ENCODE results near the gene ATP8B1.
"Not testable (repeated sequence)": the region's sequence is repeated elsewhere in the genome, so short reads cannot be mapped to it uniquely, and the experiment has no call there.

Gene ATP8B1

GRCh38 chr18:57727952-57728807, 74.9 kb downstream of the ATP8B1 start:
- no peak for DNase-seq (ENCODE audit: low read depth in 2 of 2)

GRCh38 chr18:57719211-57719935, 83.7 kb downstream of the ATP8B1 start:
- not testable (repeated sequence) for DNase-seq (ENCODE audit: low read depth in 2 of 2)

DNA sequence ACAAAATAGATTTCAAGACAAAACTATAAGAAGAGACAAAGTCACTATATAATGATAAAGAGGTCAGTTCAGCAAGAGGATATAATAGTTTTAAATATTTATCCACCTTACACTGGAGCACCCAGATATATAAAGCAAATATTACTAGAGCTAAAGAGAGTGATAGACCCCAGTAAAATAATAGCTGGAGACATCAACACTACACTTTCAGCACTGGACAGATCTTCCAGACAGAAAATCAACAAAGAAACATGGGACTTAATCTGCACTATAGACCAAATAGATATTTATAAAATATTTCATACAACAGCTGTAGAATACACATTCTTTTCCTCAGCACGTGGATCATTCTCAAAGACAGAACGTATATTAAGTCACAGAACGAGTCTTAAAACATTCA, 86.6 kb downstream of the ATP8B1 start:
- DNase-seq (ENCODE audit: low read depth in 2 of 2), result no peak

DNA sequence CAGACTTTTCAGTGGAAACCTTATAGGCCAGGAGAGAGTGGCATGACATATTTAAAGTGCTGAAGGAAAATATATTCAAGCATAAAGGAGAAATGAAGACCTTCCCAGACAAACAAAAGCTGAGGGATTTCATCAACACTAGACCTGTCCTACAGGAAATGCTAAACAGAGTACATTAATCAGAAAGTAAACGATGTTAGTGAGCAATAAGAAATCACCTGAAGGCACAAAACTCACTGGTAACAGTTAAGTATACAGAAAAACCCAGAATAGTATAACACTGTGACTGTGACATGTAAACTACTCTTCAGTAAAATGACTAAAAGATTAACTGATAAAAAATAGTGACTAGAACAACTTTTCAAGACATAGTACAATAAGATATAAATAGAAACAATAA, 87.4 kb downstream of the ATP8B1 start:
- DNase-seq (ENCODE audit: low read depth in 2 of 2), result no peak

GRCh38 chr18:57715073-57715472, 88.0 kb downstream of the ATP8B1 start:
- DNase-seq (ENCODE audit: low read depth in 2 of 2), result no peak

GRCh38 chr18:57710226-57710625, 92.9 kb downstream of the ATP8B1 start:
- DNase-seq (ENCODE audit: low read depth in 2 of 2), result no peak

- DNase-seq (ENCODE audit: low read depth in 2 of 2), result no peak
These were observed 93.8 kb downstream of the ATP8B1 start for GRCh38 chr18:57709335-57709734.

- DNase-seq (ENCODE audit: low read depth in 2 of 2), result no peak
These were observed 94.8 kb downstream of the ATP8B1 start for GRCh38 chr18:57708288-57708687.

DNA sequence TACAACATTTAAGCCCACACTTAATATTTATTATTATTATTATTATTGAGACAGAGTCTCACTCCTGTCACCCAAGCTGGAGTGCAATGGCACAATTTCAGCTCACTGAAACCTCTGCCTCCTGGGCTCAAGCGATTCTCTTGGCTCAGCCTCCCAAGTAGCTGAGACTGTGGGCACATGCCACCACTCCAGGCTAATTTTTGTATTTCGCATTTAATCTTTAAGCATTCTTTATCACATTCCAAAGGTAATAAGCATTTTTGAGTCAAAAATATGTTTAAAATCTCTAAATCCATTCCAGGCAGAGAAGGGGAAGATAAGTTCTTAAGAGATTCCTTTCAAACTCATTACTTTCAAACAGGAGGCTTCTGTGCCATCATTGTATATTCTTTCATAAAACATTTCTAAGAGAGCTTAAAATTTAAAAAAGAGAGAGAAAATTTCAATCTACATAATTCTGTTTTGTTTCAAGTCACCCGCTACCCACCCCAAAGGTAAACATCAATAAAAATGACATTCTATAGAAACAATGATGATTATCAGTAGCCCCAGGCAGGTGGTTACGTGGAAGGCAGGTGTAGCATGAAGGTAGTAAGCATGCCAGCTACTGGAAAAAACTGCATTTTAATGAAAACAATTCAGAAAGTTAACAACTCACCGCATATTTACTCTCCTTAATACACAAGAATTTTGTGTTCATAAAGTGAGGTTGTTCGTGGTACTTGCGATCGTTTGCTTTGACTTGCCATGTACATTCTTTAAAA, 97.1 kb downstream of the ATP8B1 start:
- DNase-seq (ENCODE audit: low read depth in 2 of 2), result no peak

- DNase-seq (ENCODE audit: low read depth in 2 of 2), result no peak
These were observed 98.1 kb downstream of the ATP8B1 start for GRCh38 chr18:57705011-57705410.

GRCh38 chr18:57698571-57699276, 104.4 kb downstream of the ATP8B1 start:
- no peak for DNase-seq (ENCODE audit: low read depth in 2 of 2)

- DNase-seq (ENCODE audit: low read depth in 2 of 2), result no peak
These were observed 105.7 kb downstream of the ATP8B1 start for GRCh38 chr18:57697426-57697825.

GRCh38 chr18:57696271-57696670, 106.8 kb downstream of the ATP8B1 start:
- DNase-seq (ENCODE audit: low read depth in 2 of 2), result no peak

GRCh38 chr18:57691363-57691762, 111.8 kb downstream of the ATP8B1 start:
- DNase-seq (ENCODE audit: low read depth in 2 of 2), result no peak

GRCh38 chr18:57687970-57688369, 115.1 kb downstream of the ATP8B1 start:
- DNase-seq (ENCODE audit: low read depth in 2 of 2), result no peak

- DNase-seq (ENCODE audit: low read depth in 2 of 2), result no peak
These were observed 119.6 kb downstream of the ATP8B1 start for GRCh38 chr18:57683470-57683869.

DNA sequence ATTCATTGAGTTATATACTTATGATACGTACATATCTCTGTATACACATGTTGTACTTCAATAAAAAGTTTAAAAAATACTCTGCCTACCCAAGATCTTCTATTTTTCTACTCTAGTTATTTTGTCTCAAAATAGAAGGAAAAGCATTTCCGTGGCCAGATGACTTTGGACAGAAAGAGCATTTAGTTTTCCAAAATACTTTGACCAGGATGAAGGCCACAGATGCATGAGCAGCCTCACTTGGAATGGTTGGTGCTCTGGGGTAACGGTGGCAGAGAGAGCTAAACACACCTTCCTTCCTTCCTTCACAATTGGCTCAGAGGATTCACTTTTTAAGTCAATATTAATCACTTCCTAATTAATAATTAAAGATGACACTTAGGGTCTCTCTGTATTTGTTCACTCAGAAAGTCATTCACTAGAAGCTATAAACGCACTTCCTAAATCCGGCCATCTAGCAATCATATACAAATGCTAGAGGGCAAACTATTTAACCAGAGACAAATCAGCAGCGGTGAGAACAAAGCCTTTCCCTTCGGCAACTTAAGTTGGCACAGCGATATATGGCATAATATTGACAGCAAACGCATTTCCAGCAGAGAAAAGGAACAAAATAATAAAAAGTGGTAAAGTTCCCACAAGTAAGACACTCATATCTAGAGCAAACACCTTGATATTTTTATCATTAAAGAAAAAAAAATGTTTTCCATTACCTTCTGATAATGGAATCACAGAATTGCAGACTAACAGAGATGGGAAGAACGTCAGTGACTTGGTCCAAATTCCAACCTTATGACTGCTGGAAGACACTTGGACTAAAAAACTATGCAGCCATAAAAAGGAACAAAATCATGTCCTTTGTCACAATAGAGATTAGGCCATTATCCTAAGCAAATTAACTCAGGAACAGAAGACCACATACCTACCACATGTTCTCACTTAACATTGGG, 125.6 kb downstream of the ATP8B1 start:
- DNase-seq (ENCODE audit: low read depth in 2 of 2), result no peak

GRCh38 chr18:57674891-57675290, 128.2 kb downstream of the ATP8B1 start:
- no peak for DNase-seq (ENCODE audit: low read depth in 2 of 2)

DNA sequence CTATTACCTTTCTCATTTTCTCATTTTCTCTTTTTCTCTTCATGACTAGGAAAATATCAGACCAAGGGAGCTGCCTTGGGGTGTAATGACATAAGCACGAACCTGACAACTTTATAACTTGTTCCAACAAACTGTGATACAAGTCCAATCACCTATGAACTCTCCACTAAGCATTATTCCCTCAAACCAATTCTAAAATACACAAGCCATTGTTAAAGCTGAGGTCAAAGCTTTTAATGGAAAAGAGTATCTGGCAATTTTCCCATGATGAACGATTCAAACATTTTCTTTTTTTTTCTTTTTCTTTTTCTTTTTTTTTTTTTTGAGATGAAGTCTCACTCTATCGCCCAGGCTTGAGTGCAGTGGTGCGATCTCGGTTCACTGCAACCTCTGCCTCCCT, 133.1 kb downstream of the ATP8B1 start:
- no peak for DNase-seq (ENCODE audit: low read depth in 2 of 2)

DNA sequence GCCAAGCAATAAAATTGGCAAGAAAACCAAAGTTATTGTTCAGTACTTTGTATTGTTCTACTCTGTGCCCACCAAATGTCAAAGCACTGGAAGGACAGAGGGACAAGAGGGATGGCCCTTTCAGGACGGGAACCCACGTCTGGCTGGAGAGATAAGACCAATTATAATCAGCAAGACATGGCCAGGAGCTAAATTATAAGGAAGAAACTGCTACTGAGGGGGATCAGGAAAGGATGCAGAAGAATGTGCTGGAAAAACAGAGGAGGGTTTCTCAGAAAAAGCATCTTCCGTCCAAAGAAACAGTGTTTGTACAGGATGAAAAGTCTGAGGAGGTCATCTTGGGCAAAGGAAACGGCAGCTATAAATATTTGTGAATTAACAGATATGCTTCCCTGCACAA, 135.1 kb downstream of the ATP8B1 start:
- DNase-seq (ENCODE audit: low read depth in 2 of 2), result no peak

Data from stimulated activated CD8-positive, alpha-beta memory T cell treated with anti-CD3 and anti-CD28 coated beads, Interleukin-2, amount 100 ng/mL, for 48 hours (primary cell).